Measurements from ENCODE around the gene ASAP2. TPM values are rescaled to one million over a fixed set of nuclear protein-coding genes. Genes with fewer than 3 reads are reported as not detected.

Gene ASAP2
- total and polyA plus RNA-seq, 2 donors (not counting 1 experiment from before 2014, with no cell fraction given): 0.04 TPM; not detected in 1

DNA sequence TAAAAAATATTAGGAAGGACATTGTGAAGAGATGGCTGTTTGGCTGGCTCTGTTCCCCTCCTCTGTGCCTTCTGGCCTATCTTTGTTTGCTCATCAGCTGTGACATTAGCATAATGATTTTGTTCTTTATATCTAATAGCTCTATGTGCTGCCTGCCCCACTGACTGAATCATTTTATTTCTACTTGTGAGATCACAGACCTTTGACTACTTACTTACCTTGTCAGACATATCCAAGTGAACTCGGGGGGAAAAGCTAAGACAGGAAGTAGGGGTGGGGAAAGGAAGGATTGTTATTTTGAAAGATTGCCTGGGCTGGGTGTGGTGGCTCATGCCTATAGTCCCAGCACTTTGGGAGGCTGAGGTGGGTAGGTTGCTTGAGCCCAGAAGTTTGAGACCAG lies 104.2 kb downstream of the ASAP2 start:
- Histone ChIP-seq H3K27me3 (replicated peaks in 1 of 4; ENCODE audit: control extremely low read depth in 1 of 4, control insufficient read depth in 3 of 4, insufficient read depth in 4 of 4, low read length in 3 of 4) (no peaks in the 10 kb centered on the region), H3K4me2 (replicated peaks; ENCODE audit: low read depth, low read length, poor library complexity, severe bottlenecking) (no peak overlapping the region), H3K9me3 (ENCODE audit: control extremely low read depth in 1 of 3, control insufficient read depth in 2 of 3, insufficient read depth in 1 of 3, low read length in 2 of 3) (no peaks in the 10 kb centered on the region), H3K27ac (ENCODE audit: low read length in 2 of 2) (no peak overlapping the region), H3K79me2 (ENCODE audit: control insufficient read depth, insufficient read depth, low read length) (no peaks in the 10 kb centered on the region), H3K9ac (ENCODE audit: low read length) (no peak overlapping the region), H3K4me1 (ENCODE audit: control insufficient read depth in 2 of 2, insufficient read depth in 2 of 2, low read length in 2 of 2) (no peaks in the 10 kb centered on the region), H3K4me3 (ENCODE audit: control extremely low read depth in 1 of 5, extremely low read depth in 1 of 5, insufficient read depth in 1 of 5, low read depth in 2 of 5, low read length in 4 of 5) (no peak overlapping the region), H3K36me3 (replicated peaks in 1 of 2; ENCODE audit: control extremely low read depth in 1 of 2, control insufficient read depth in 1 of 2, extremely low read depth in 1 of 2, insufficient read depth in 2 of 2, low read length in 1 of 2) (no peaks in the 10 kb centered on the region), H4K20me1 (ENCODE audit: control insufficient read depth, insufficient read depth, low read length, poor library complexity, severe bottlenecking) (no peaks in the 10 kb centered on the region), H2AFZ (ENCODE audit: insufficient read depth, low read depth, low read length, poor library complexity, severe bottlenecking) (no peak overlapping the region)
- ATAC-seq (ENCODE audit: low read depth) (no peak), DNase-seq (no peak)
- CTCF ChIA-PET: no interaction called here
- no peak for TF ChIP-seq EZH2 (IDR thresholded peaks at IDR 0.05; ENCODE audit: borderline replicate concordance, insufficient read depth, low read depth, low read length, poor library complexity, severe bottlenecking)
- TF ChIP-seq, protein P1, sequence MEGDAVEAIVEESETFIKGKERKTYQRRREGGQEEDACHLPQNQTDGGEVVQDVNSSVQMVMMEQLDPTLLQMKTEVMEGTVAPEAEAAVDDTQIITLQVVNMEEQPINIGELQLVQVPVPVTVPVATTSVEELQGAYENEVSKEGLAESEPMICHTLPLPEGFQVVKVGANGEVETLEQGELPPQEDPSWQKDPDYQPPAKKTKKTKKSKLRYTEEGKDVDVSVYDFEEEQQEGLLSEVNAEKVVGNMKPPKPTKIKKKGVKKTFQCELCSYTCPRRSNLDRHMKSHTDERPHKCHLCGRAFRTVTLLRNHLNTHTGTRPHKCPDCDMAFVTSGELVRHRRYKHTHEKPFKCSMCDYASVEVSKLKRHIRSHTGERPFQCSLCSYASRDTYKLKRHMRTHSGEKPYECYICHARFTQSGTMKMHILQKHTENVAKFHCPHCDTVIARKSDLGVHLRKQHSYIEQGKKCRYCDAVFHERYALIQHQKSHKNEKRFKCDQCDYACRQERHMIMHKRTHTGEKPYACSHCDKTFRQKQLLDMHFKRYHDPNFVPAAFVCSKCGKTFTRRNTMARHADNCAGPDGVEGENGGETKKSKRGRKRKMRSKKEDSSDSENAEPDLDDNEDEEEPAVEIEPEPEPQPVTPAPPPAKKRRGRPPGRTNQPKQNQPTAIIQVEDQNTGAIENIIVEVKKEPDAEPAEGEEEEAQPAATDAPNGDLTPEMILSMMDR (IDR thresholded peaks at IDR 0.05): no peak
- Mint-ChIP-seq H3K27ac (no peak overlapping the region), H3K27me3 (peaks cover 10% of the 10 kb centered on the region), H3K4me3 (no peak overlapping the region), H3K4me1 (no peaks in the 10 kb centered on the region), H3K9me3 (ENCODE audit: insufficient read depth) (no peaks in the 10 kb centered on the region)
- POLR2A ChIA-PET: no interaction called here
- intact Hi-C loops (cut with micrococcal nuclease): no loop called here
- no CpG with 5 or more reads among the region's 1 CpG for WGBS (ENCODE audit: insufficient coverage)

DNA sequence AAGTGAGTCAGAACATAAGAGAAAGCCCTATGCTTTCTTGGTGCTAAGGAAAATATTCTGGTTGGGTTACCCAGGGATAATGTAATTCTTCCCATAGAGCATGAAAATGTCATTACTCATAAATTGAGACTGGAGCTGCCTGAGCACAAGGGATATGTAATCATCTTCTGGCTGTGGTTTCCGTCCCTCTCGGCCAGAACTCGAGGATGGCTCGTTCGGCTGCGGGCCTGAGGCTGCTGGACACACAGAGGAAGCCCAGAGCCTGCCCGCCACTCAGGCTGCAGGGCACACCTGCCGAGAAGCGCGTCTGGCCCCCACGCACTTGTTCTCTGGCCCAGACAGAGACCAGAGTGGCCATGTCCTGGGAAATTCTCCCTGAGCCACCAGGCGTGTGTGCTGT lies 104.9 kb downstream of the ASAP2 start:
- no peaks in the 10 kb centered on the region for H3K4me1 ChIP-seq (ENCODE audit: control insufficient read depth in 2 of 2, insufficient read depth in 2 of 2, low read length in 2 of 2)
- POLR2A ChIA-PET: no interaction called here
- Mint-ChIP-seq H3K27ac (no peak overlapping the region), H3K4me1 (no peaks in the 10 kb centered on the region), H3K4me3 (no peak overlapping the region), H3K9me3 (ENCODE audit: insufficient read depth) (no peaks in the 10 kb centered on the region), H3K27me3 (peaks cover 10% of the 10 kb centered on the region)
- ATAC-seq (ENCODE audit: low read depth) (no peak), DNase-seq (no peak)
- TF ChIP-seq, protein P1 (IDR thresholded peaks at IDR 0.05): no peak
- no peak for TF ChIP-seq EZH2 (IDR thresholded peaks at IDR 0.05; ENCODE audit: borderline replicate concordance, insufficient read depth, low read depth, low read length, poor library complexity, severe bottlenecking)
- H3K27ac ChIP-seq (ENCODE audit: low read length in 2 of 2): no peak overlapping the region
- no peaks in the 10 kb centered on the region for H4K20me1 ChIP-seq (ENCODE audit: control insufficient read depth, insufficient read depth, low read length, poor library complexity, severe bottlenecking)
- intact Hi-C loops (cut with micrococcal nuclease): no loop called here
- H3K4me3 ChIP-seq (ENCODE audit: control extremely low read depth in 1 of 5, extremely low read depth in 1 of 5, insufficient read depth in 1 of 5, low read depth in 2 of 5, low read length in 4 of 5): no peak overlapping the region
- no peaks in the 10 kb centered on the region for H3K36me3 ChIP-seq (replicated peaks in 1 of 2; ENCODE audit: control extremely low read depth in 1 of 2, control insufficient read depth in 1 of 2, extremely low read depth in 1 of 2, insufficient read depth in 2 of 2, low read length in 1 of 2)
- H2AFZ ChIP-seq (ENCODE audit: insufficient read depth, low read depth, low read length, poor library complexity, severe bottlenecking): no peak overlapping the region
- H3K9ac ChIP-seq (ENCODE audit: low read length): no peak overlapping the region
- no peaks in the 10 kb centered on the region for H3K27me3 ChIP-seq (replicated peaks in 1 of 4; ENCODE audit: control extremely low read depth in 1 of 4, control insufficient read depth in 3 of 4, insufficient read depth in 4 of 4, low read length in 3 of 4)
- 100% methylated on average over 9 of the region's 12 CpGs for WGBS (ENCODE audit: insufficient coverage)
- H3K4me2 ChIP-seq (replicated peaks; ENCODE audit: low read depth, low read length, poor library complexity, severe bottlenecking): no peak overlapping the region
- no peaks in the 10 kb centered on the region for H3K79me2 ChIP-seq (ENCODE audit: control insufficient read depth, insufficient read depth, low read length)
- peaks cover 0 to 2% (median 0%) of the 10 kb centered on the region in 3 donors for H3K9me3 ChIP-seq (ENCODE audit: control extremely low read depth in 1 of 3, control insufficient read depth in 2 of 3, insufficient read depth in 1 of 3, low read length in 2 of 3)
- CTCF ChIA-PET: no interaction called here
